Right cardiac atrium (tissue), 5 donors: ENCODE results near the gene LRRC18. TPM values are rescaled to one million over a fixed set of nuclear protein-coding genes. Genes with fewer than 3 reads are reported as not detected.

ENCODE experiments used
- ATAC-seq, 2 donors: fragments of 200-7000 bp; cut with Tn5 transposase; one replicate each; pipeline versions ENCODE4 v1.8.0 to v1.9.1; 2020; ENCODE audit warnings: moderate library complexity in 2 of 2, mild to moderate bottlenecking in 1 of 2
- DNase-seq, 3 donors: peaks; one replicate each; pipeline ENCODE4 v3.0.0-alpha.2; 2020
- H3K27ac ChIP-seq: one replicate; pipeline ENCODE4 v1.5.1; 2013; ENCODE audit warnings: mild to moderate bottlenecking, low read length, control low read depth, moderate library complexity
- H3K27me3 ChIP-seq: one replicate; pipeline ENCODE4 v1.6.1; 2013; ENCODE audit not compliant: control insufficient read depth, insufficient read depth
- H3K4me1 ChIP-seq: one replicate; pipeline ENCODE4 v1.6.1; 2013; ENCODE audit warnings: low read length; ENCODE audit not compliant: control insufficient read depth, insufficient read depth
- H3K4me3 ChIP-seq: one replicate; pipeline ENCODE4 v1.5.1; 2013; ENCODE audit warnings: low read length, control low read depth
- H3K9me3 ChIP-seq: one replicate; pipeline ENCODE4 v1.6.1; 2013; ENCODE audit warnings: low read length; ENCODE audit not compliant: control insufficient read depth
- WGBS: extraction: QIAGEN DNeasy Blood & Tissue Kit; methylation state at CpG from one replicate; pipeline ENCODE4 v1.1.7; 2013; 5-methylcytosine and 5-hydroxymethylcytosine counted together
- intact Hi-C, 4 donors: fragments of 100-400 bp; cut with DNase I; formaldehyde crosslinking; loops; one replicate each; pipeline versions ENCODE4 v1.11.0 to v1.14.0; 2022 to 2023
- polyA plus RNA-seq: library from polyadenylated mRNA; stranded (reverse); fragments of 200-250 nt; gene quantifications from one replicate; pipeline ENCODE4 v1.2.3, GENCODE V29; 2013
- total RNA-seq, 4 donors: library from RNA; stranded (reverse); fragmentation: NEBNext Ultra II Directional; extraction: Animal tissue kit (Norgen Biotek cat#: 25700); gene quantifications; one replicate each; pipeline ENCODE4 v1.2.1, GENCODE V29; 2021
- donor health status: healthy with polysubstance abuse.
- donor health status: DM: no; HTN: yes; CAD: no.
- donor health status: DM: no; HTN: no; CAD: no.
- donor health status: DM: no; HTN: yes; CAD: no; lungs with severe emphysema.
- donor health status: DM: yes; HTN: yes; CAD: no.

Gene LRRC18
- total and polyA plus RNA-seq, 5 donors = not detected

DNA sequence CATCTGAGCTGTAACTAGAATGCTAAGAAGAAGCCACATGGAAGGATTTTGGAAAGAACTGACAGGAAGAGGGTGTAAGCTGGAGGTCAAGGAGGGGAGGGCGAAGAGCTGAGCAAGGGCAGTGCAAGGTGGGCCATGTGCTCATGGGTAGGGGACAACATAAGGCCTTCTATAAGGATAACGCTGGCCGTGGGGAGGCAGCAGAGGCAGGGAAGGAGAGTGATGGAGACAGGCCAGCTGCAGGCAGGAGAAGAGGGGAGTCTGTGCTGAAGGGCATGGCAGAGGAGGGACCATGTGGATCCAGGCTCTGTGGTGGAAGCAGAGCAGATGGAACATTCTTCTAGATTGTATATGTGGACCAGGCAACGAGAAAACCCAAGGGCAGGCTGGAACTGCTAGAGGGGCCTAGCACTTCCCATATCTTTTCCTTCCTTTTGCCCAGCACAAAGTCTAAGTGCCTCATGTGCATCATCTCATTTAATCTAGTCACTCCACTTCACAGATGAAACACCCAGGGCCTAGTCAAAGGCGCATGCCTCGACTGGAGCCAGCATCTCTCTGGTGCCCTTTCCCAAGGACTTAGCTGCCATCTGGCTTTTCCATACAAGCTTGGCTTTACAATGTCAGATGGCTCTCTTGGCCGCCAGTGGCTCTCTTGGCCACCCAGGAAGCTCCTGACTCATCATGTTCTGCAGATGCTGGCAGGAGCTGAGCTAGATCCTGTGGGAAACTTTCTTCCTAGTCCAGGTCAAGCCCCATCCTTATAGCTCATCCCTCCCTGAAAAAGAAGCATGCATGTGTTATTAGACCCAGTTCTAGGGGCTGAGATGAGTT lies 6.6 kb downstream of the LRRC18 start:
- DNase-seq = no peak
- no peaks in the 10 kb centered on the region for H3K4me1 ChIP-seq
- H3K4me3 ChIP-seq = no peak overlapping the region
- intact Hi-C loops = no loop called here
- H3K27me3 ChIP-seq = no peaks in the 10 kb centered on the region
- no peak overlapping the region for H3K27ac ChIP-seq
- no peaks in the 10 kb centered on the region for H3K9me3 ChIP-seq
- no peak for ATAC-seq
- 92% methylated on average over 7 of the region's 7 CpGs for WGBS

DNA sequence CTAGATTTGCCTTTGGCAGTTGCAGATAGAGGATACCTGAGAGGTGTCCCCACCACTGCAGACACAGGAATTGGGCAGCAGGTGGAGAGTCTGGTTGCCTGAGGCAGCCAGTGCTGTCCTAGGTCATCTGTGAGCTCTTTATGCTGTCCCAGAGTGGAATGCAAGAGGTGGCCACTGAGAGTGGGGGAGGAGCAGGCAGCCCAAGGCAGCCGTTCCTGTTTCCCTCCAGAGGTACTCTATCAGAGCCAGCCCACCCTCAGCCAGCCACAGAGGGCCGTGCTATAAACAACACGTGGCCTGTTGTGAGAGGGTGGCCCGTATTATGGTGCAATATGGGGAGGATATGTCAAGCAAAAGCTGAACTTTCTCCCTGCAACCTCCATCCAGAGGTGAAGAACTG lies 8.5 kb downstream of the LRRC18 start:
- no peak for ATAC-seq
- Histone ChIP-seq H3K9me3 (no peaks in the 10 kb centered on the region), H3K27ac (no peak overlapping the region), H3K4me3 (no peak overlapping the region), H3K27me3 (no peaks in the 10 kb centered on the region), H3K4me1 (no peaks in the 10 kb centered on the region)
- DNase-seq = no peak
- 42% methylated on average over 4 of the region's 4 CpGs for WGBS
- intact Hi-C loops = no loop called here

DNA sequence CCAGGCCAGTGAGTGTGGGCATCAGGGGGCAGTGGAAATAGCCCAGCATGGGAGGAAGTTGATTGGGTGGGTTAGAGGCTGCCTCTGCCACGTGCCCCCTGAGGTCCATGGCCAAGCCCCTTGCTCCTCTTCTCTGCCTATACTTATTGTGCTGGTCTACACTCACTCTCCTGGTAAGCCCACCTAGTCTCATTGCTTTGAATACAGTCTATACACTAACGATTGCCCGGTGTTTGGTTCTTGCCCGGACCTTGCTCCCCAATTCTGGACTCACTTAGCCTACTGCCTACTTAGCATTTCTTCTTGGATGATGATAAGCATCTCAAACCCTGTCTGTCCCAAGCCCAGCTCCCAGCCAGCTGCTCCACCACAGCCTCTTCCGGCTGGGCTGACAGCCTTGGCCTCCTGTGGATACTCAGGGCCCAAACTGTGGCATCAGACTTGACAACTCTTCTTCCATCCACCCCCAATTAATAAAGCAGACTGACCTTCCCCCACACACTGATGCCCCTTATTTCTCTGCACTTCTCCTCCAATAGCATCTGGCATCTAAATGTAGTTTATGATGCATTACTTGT lies 10.1 kb downstream of the LRRC18 start:
- Histone ChIP-seq H3K4me1 (no peaks in the 10 kb centered on the region), H3K9me3 (no peaks in the 10 kb centered on the region), H3K27me3 (no peaks in the 10 kb centered on the region), H3K4me3 (no peak overlapping the region), H3K27ac (no peak overlapping the region)
- ATAC-seq (no peak), DNase-seq (no peak)
- intact Hi-C loops = no loop called here
- WGBS = 72% methylated on average over 5 of the region's 5 CpGs

DNA sequence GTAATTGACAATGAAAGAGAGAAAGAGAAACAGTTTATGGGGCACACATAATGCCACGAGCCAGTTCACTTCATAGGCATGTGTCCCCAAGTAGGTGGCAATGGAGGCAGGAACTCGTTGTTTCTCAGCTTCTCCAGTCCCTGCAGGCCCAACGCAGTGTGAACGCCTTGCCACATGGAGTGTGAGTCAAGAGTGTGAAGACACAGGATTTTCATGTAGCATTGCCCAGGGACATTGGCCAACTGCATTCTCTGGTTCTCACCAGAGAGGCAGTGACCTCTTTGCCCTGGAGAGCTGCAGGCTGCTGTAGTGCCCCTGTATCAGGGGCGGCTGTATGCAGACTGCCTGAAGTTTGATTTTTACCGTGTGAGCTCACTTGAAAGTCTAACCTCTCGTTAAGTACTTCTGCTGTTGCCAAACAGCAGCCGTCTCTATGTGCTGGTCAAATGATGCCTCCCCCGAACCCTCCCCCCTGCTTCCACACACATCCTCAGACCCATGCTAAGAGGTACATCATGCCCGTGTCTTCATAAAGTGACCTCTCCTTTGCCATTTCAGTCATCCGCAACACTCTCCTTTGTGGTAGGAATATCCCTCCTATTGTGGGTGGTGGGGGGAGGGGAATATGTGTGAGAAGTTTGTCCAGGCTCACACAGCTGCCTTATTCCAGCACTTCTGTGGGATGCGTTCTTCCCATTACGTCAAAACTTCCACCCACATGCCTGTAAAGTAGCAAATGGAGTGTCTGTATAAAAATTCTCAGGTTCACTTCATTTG lies 12.7 kb downstream of the LRRC18 start:
- Histone ChIP-seq H3K27ac (no peak overlapping the region), H3K9me3 (no peaks in the 10 kb centered on the region), H3K4me3 (no peak overlapping the region), H3K4me1 (no peaks in the 10 kb centered on the region), H3K27me3 (no peaks in the 10 kb centered on the region)
- no peak for ATAC-seq
- WGBS = 75% methylated on average over 13 of the region's 13 CpGs
- DNase-seq = no peak
- intact Hi-C loops = no loop called here

DNA sequence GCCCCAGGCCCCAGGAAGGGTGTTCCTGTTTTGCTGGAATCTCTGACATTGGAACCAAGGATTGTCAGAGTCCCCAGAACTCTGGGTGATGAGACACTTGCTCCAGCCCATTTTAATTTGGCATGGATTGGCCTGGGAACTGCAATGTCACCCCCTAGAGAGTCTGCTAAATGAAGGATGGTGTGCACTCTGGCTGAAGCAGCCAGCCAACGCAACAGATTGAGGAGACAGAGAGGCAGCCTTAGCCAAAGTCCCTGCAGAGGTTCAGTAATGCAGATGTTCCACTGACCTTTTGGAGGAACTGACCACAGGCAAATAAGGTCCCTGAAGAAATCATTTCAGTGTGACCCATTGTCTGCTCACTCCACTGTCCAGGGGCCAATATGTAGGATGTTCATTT lies 13.4 kb downstream of the LRRC18 start:
- Histone ChIP-seq H3K4me1 (no peaks in the 10 kb centered on the region), H3K9me3 (no peaks in the 10 kb centered on the region), H3K4me3 (no peak overlapping the region), H3K27me3 (no peaks in the 10 kb centered on the region), H3K27ac (no peak overlapping the region)
- intact Hi-C loops = no loop called here
- ATAC-seq = no peak
- 75% methylated on average over 1 of the region's 1 CpG for WGBS
- no peak for DNase-seq

DNA sequence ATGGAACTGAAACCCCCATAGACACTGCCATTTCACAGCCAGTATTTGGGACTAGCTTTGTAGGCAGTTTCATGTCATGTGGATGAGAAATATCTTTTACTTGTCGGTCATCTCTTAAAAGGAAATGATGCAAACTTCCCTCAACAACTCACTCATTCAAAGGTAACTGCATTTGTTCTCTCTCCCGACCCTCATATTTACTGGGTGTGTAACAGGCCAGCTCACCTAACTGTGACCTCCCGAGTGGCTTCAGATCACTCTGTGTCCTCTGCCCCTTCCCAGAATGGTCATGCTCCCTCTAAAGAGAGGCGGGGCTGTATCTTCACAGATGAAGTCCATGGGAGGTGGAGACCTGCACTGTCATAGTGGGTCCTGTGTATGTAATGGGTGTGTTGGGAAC lies 14.7 kb downstream of the LRRC18 start:
- DNase-seq (no peak), ATAC-seq (no peak)
- H3K4me3 ChIP-seq = no peak overlapping the region
- intact Hi-C loops = no loop called here
- H3K4me1 ChIP-seq = no peaks in the 10 kb centered on the region
- no peak overlapping the region for H3K27ac ChIP-seq
- H3K9me3 ChIP-seq = no peaks in the 10 kb centered on the region
- WGBS = 81% methylated on average over 4 of the region's 4 CpGs
- no peaks in the 10 kb centered on the region for H3K27me3 ChIP-seq

DNA sequence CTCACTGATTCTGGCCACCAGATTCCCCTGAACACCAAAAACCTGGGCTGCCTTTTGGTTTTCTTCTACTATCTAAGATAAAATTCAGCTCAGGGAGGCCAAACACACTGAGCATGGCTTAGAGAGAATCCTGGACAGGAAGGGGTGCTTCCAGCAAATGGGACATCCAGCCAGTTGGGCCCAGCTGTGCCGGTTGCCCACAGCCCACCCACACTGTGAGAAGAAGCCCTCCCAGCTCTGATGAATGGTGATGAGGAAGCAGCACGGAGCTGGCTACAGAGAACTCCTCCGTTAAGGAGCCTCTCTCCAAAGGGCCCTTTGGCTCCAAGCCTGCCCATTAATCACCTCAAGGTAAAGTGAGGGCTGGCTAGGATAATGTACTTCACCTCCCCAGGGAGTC lies 15.9 kb downstream of the LRRC18 start:
- WGBS = 54% methylated on average over 3 of the region's 3 CpGs
- H3K27me3 ChIP-seq = no peaks in the 10 kb centered on the region
- H3K27ac ChIP-seq = no peak overlapping the region
- intact Hi-C loops = no loop called here
- H3K4me1 ChIP-seq = no peaks in the 10 kb centered on the region
- ATAC-seq = no peak
- no peaks in the 10 kb centered on the region for H3K9me3 ChIP-seq
- no peak for DNase-seq
- H3K4me3 ChIP-seq = no peak overlapping the region

DNA sequence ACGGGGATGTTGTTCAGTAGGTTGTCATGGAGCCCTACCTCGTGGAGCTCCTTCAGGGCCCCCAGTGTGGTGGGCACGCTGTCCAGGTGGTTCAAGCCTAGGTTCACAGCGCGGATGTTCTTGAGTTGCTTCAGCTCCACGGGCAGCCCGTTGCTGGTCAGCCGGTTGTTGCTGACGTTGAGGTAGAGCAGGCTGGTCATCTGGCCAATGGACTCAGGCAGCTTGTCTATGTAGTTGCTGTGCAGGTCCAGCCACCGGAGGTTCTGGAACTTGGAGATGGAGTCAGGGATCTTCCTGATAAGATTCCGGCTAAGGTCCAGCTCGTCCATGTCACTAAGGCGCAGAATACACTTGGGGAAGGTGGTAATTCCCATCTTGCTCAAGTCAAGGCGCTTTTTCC lies 26.0 kb downstream of the LRRC18 start:
- Histone ChIP-seq H3K27ac (no peak overlapping the region), H3K9me3 (no peaks in the 10 kb centered on the region), H3K4me3 (no peak overlapping the region), H3K27me3 (no peaks in the 10 kb centered on the region), H3K4me1 (no peaks in the 10 kb centered on the region)
- 83% methylated on average over 14 of the region's 14 CpGs for WGBS
- ATAC-seq (no peak), DNase-seq (no peak)
- intact Hi-C loops = no loop called here

DNA sequence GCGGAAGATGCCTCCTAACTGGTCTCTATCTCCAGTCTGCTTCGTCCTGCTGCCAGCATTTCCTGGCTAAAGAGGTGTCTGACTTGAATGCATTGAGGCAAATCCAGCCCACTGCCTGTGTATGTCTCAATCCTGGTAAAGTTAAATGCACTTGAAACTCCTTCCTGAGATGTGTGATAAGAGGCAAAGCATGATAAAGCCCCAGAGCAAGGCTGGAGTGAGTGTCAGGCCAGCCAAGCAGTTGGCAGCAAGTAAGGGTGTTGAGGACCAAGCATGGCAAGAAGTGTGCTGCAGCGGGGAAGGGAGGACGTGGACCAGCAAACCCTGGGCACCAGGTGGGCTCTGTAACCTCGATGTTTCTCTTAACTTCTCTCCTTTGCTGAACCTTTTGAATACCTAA lies 29.1 kb downstream of the LRRC18 start:
- ATAC-seq = no peak
- 58% methylated on average over 5 of the region's 5 CpGs for WGBS
- H3K9me3 ChIP-seq = no peaks in the 10 kb centered on the region
- no peak overlapping the region for H3K27ac ChIP-seq
- H3K4me1 ChIP-seq = no peaks in the 10 kb centered on the region
- no peak overlapping the region for H3K4me3 ChIP-seq
- intact Hi-C loops = no loop called here
- DNase-seq = no peak
- H3K27me3 ChIP-seq = no peaks in the 10 kb centered on the region

DNA sequence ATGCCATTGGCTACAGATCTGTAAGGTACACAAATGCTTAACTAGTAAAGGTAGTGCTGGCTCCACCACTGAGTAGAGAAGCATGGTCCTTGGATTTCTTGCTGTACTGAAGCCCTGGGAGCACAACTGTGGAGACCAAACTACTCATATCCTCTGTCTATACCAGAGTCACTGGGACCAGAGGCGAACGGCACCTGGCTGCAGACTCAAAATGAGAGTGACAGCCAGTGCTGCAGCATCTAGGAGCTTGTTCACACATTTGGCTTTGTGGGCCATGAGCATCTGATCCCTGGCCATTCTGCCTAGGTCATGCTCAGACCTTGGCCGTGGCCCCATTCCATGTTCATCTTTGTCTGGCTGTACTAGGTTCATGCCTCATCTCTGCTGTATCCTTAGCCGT lies 31.9 kb downstream of the LRRC18 start:
- Histone ChIP-seq H3K27me3 (no peaks in the 10 kb centered on the region), H3K27ac (no peak overlapping the region), H3K4me1 (no peaks in the 10 kb centered on the region), H3K4me3 (no peak overlapping the region), H3K9me3 (no peaks in the 10 kb centered on the region)
- no peak for DNase-seq
- 81% methylated on average over 4 of the region's 4 CpGs for WGBS
- intact Hi-C loops = no loop called here
- ATAC-seq = no peak

DNA sequence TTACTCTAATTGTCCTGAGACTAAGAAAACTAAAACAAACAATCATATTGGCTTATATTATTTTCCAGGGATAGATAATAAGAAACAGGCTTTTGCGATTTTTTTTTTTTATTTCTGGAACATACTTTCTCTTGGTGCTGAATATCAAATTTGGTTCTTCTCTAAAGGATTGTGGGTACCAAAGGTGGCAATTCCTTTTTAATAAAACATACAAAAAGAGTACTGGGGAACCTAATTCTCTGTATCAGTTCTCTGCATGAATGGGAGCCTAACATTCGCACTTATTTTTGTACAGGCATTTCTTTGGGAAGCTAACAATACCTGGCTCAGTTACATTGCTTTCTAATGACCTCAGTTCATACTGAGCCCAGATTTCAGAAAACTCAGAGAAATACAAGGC lies 32.8 kb downstream of the LRRC18 start:
- H3K27ac ChIP-seq = no peak overlapping the region
- no peaks in the 10 kb centered on the region for H3K4me1 ChIP-seq
- H3K4me3 ChIP-seq = no peak overlapping the region
- no peaks in the 10 kb centered on the region for H3K9me3 ChIP-seq
- intact Hi-C loops = no loop called here
- DNase-seq (no peak), ATAC-seq (no peak)
- WGBS = 67% methylated on average over 2 of the region's 2 CpGs
- H3K27me3 ChIP-seq = no peaks in the 10 kb centered on the region
